Measurements from ENCODE around the gene TDRD3.

The TDRD3 gene

GRCh38 chr13:60577761-60578160 is 180.7 kb downstream of the TDRD3 start:
- DNase-seq (ENCODE audit: low spot score), result no peak

GRCh38 chr13:60583196-60583888 is 186.3 kb downstream of the TDRD3 start:
- no peak for DNase-seq (ENCODE audit: low spot score)

- DNase-seq (ENCODE audit: low spot score), result no peak
Observed at GRCh38 chr13:60583911-60584753, 187.1 kb downstream of the TDRD3 start.

GRCh38 chr13:60584976-60585375 is 188.0 kb downstream of the TDRD3 start:
- DNase-seq (ENCODE audit: low spot score), result no peak

GRCh38 chr13:60590800-60591747 is 194.1 kb downstream of the TDRD3 start:
- no peak for DNase-seq (ENCODE audit: low spot score)

GRCh38 chr13:60603049-60603448 is 206.0 kb downstream of the TDRD3 start:
- DNase-seq (ENCODE audit: low spot score), result no peak

GRCh38 chr13:60604058-60604457 is 207.0 kb downstream of the TDRD3 start:
- DNase-seq (ENCODE audit: low spot score), result no peak

GRCh38 chr13:60608954-60609353 is 211.9 kb downstream of the TDRD3 start:
- DNase-seq (ENCODE audit: low spot score), result no peak

- DNase-seq (ENCODE audit: low spot score), result no peak
Observed at GRCh38 chr13:60611523-60611922, 214.5 kb downstream of the TDRD3 start.

- no peak for DNase-seq (ENCODE audit: low spot score)
Observed at GRCh38 chr13:60612593-60612992, 215.6 kb downstream of the TDRD3 start.

- no peak for DNase-seq (ENCODE audit: low spot score)
Observed at GRCh38 chr13:60613080-60613479, 216.1 kb downstream of the TDRD3 start.

- peak; percentile 28 for DNase-seq (ENCODE audit: low spot score)
Observed at GRCh38 chr13:60617991-60618733, 221.1 kb downstream of the TDRD3 start.

GRCh38 chr13:60619461-60619860 is 222.4 kb downstream of the TDRD3 start:
- DNase-seq (ENCODE audit: low spot score), result no peak

GRCh38 chr13:60620611-60621395 is 223.8 kb downstream of the TDRD3 start:
- no peak for DNase-seq (ENCODE audit: low spot score)

- DNase-seq (ENCODE audit: low spot score), result no peak
Observed at GRCh38 chr13:60623151-60623550, 226.1 kb downstream of the TDRD3 start.
